ENCODE measurements around the gene RBM6. TPM values are rescaled to one million over a fixed set of nuclear protein-coding genes. Genes with fewer than 3 reads are reported as not detected.
"Not testable (repeated sequence)": the region's sequence is repeated elsewhere in the genome, so short reads cannot be mapped to it uniquely, and the experiment has no call there.

Gene RBM6
- polyA plus RNA-seq, 4 donors, result 98.8 to 148 (median 115) TPM

GRCh38 chr3:49976942-49977341 lies 37.0 kb downstream of the RBM6 start:
- no peak for DNase-seq (ENCODE audit: low read depth in 4 of 4, low spot score in 3 of 4)

GRCh38 chr3:49984394-49984793 lies 44.4 kb downstream of the RBM6 start:
- DNase-seq (ENCODE audit: low read depth in 4 of 4, low spot score in 3 of 4), result no peak

DNA sequence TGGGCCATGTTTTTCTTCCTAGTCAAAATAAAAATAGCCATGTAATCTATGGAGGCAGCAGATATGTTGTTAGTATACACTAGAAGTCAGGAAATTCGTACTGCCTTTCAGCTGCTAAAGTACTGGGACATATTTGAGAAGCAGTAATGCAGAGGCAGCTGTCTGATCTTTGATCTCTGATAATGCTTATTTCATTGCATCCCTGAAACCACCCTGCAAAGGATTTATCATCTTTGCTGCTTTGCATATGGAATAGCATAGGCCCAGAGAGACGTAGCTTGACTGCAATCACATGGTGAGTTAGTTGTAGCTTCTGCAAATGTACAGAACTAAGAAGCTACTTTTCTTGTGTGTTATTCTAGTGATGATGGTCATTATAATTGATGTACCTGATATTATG lies 52.4 kb downstream of the RBM6 start:
- DNase-seq (ENCODE audit: low read depth in 4 of 4, low spot score in 3 of 4), result no peak

DNA sequence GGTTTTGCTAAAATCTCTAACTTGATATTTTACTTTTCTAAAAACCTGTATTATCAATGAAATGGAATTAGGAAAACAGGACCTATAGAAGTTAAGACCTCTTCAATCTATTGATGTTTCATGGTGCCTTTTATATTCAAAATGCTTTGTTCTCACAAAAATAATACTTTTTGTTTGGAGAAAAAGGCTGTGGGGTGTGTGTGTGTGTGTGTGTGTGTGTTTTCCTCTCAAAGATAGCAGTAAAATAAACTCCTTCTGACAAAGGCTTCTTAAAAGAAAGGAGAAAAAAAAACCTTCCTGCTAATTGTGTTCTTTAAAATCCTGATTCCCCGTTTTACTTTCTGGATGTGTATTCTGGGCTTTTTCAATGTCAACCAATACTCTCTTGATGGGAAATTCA lies 54.5 kb downstream of the RBM6 start:
- DNase-seq (ENCODE audit: low read depth in 4 of 4, low spot score in 3 of 4), result no peak

- DNase-seq (ENCODE audit: low read depth in 4 of 4, low spot score in 3 of 4), result no peak
These were observed 56.1 kb downstream of the RBM6 start for GRCh38 chr3:49996016-49996415.

DNA sequence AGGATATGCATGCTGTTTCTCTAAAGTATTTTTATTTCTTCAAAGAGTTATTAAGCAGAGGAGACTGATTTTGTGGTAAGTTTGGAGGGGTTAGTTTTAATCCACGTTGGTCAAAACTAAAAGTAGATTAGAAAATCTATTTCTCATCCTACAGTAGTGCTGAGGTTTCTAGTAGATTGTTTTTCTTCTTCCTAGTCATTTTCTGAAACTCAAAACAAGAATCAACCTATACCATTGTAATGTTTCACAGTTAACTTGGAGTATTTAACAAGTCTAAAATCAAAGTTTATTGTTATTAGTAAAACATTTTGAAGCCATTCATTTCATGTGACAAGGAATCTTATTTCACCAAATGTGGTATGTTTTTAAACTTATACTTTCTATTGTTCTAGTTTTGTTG lies 57.9 kb downstream of the RBM6 start:
- no peak for DNase-seq (ENCODE audit: low read depth in 4 of 4, low spot score in 3 of 4)

DNA sequence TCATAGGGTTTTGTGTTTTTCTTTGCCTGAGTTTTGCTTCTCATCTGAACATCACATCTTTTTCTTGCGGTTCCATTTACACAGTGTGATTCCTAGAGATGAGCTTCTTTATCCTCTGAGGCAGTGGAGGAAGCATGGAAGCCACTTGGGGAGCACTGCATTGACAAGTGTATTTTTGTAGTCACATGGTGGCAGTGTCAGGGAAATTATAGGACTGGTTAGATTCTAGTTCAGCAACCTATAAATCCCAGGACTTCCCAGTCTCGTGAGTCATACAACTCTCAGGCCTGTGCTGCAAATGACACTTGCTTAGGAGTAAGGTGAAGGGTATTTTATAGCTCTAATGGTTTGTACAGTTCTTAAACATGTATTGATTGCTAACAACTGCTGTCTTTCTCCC lies 58.4 kb downstream of the RBM6 start:
- no peak for DNase-seq (ENCODE audit: low read depth in 4 of 4, low spot score in 3 of 4)

GRCh38 chr3:50001511-50001910 lies 61.6 kb downstream of the RBM6 start:
- DNase-seq (ENCODE audit: low read depth in 4 of 4, low spot score in 3 of 4), result no peak

DNA sequence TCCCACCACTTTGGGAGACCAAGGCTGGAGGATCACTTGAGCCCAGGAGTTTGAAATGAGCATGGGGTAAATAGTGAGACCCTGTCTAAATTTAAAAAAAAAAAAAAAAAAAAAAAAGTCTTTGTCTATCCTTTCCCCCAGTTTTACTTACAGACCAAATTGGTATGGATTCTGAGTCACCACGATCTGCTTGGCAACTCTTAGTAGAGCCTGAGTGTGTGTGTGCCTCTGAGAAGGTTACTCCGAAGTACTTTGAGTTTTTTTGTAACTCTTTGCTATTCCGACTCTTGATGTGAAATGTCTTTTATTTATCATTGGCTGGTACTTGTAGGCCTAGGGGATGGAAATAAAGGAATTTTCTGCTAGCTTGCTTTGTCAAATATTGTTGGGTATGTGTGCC lies 63.3 kb downstream of the RBM6 start:
- DNase-seq (ENCODE audit: low read depth in 4 of 4, low spot score in 3 of 4), result no peak

GRCh38 chr3:50003824-50004223 lies 63.9 kb downstream of the RBM6 start:
- no peak for DNase-seq (ENCODE audit: low read depth in 4 of 4, low spot score in 3 of 4)

DNA sequence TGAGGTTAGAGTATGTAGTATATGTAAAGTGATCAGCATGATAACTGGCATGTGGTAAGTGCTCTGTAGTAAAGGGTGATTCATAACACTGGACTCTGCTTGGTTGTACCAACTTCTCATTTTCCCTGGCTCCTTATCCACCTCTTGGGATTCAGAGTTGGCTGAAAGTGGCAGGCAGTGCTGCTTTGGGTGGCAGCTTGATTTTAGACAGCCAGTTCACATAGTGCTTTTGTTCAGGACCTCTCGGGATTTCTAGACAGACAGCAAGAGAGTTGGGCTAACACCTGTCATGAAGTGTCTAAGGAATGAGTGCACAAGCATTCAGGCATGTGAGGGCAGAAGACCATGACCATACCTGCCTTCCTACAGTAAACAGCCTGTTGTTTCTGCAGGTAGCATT lies 69.0 kb downstream of the RBM6 start:
- DNase-seq (ENCODE audit: low read depth in 4 of 4, low spot score in 3 of 4), result no peak

DNA sequence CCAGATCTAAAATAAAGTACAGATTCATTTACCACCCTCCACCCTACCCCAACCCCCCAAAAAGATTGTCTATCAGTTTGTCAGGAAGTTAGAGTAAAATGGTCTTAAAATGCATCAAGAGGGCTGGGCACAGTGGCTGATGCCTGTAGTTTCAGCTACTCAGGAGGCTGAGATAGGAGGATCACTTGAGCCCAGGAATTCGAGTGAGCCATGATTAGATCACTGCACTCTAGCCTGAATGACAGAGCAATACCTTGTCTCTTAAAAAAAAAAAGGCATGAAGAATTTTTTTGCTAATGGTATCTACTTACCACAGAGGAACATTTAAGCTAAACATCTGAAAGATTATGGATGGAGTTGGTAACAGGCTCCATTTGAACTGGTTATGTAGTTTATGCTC lies 71.0 kb downstream of the RBM6 start:
- DNase-seq (ENCODE audit: low read depth in 4 of 4, low spot score in 3 of 4), result no peak

- no peak for DNase-seq (ENCODE audit: low read depth in 4 of 4, low spot score in 3 of 4)
These were observed 76.0 kb downstream of the RBM6 start for GRCh38 chr3:50015918-50016317.

GRCh38 chr3:50028346-50028745 lies 88.4 kb downstream of the RBM6 start:
- no peak for DNase-seq (ENCODE audit: low read depth in 4 of 4, low spot score in 3 of 4)

GRCh38 chr3:50031201-50031600 lies 91.3 kb downstream of the RBM6 start:
- DNase-seq (ENCODE audit: low read depth in 4 of 4, low spot score in 3 of 4), result not testable (repeated sequence)

- no peak for DNase-seq (ENCODE audit: low read depth in 4 of 4, low spot score in 3 of 4)
These were observed 105.0 kb downstream of the RBM6 start for GRCh38 chr3:50044976-50045375.

DNA sequence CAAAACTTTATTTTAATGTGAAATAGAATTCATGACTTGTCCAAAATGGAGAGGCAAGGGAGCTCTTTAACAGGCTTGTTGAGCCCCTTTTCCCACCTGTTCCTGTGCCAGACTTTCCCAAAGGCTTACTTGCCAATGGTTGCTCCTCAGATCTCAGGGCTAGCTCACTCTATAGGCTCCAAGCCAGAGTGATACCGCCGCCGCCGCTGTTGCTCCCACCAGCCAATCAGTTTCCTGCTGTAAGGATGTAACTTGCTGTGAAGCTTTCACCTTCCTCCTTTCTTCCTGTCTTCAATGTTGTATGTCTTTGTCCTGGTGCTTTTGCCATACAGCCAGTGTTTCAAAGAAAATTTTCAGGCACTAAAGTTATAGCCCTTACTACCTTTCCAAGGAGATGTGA lies 107.5 kb downstream of the RBM6 start:
- no peak for DNase-seq (ENCODE audit: low read depth in 4 of 4, low spot score in 3 of 4)

DNA sequence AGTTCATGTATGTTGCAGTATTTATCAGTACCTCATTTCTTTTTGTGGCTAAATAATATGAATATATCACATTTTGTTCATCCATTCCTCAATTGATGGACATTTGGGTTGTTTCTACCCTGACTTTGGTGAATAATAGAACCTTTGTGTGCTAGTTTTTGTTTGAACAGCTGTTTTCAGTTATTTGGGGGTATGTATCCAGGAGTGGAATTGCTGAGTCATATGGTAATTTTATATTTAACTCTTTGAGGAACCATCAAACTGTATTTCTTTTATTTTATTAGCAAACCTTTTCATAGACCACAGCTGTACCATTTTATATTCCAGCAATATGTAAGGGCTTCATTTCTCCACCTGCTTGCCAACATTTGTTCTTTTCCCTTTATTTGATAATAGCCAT lies 110.4 kb downstream of the RBM6 start:
- DNase-seq (ENCODE audit: low read depth in 4 of 4, low spot score in 3 of 4), result no peak

DNA sequence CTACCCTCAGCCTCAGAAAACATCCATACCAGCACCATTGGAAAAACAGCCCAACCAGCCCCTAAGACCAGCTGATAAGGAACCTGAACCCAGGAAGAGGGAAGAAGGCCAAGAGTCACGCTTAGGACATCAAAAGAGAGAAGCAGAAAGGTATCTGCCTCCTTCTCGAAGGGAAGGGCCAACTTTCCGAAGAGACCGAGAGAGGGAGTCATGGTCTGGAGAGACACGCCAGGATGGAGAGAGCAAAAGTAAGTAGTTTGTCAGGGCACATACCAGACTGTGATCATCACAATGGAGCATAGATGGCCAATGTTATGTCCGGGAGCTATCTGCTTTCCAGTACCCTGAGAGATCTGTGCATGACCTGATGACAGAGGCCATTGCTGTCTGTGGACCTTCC lies 117.8 kb downstream of the RBM6 start:
- no peak for DNase-seq (ENCODE audit: low read depth in 4 of 4, low spot score in 3 of 4)

DNA sequence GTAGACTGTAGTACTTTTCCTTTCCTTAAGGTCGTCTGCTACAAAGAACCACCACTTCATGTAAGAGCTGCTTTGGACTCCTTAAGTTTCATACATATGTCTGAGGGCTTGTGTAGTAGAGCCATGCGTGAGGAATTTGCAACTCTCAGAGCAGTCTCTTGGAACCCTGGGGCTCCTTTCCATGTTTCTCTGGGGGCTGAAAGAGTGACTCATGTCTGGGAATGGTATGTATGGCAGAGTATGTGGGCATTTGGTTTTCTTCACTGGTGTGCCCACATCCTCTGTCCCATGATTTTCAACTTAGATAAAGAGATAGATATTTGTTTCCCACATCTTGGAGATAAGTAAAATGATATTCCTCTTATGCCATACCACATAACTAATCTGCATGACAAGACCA lies 128.2 kb downstream of the RBM6 start:
- DNase-seq (ENCODE audit: low read depth in 4 of 4, low spot score in 3 of 4), result no peak

GRCh38 chr3:50078091-50078490 lies 138.1 kb downstream of the RBM6 start:
- no peak for DNase-seq (ENCODE audit: low read depth in 4 of 4, low spot score in 3 of 4)

- DNase-seq (ENCODE audit: low read depth in 4 of 4, low spot score in 3 of 4), result no peak
These were observed 138.7 kb downstream of the RBM6 start for GRCh38 chr3:50078622-50079021.

DNA sequence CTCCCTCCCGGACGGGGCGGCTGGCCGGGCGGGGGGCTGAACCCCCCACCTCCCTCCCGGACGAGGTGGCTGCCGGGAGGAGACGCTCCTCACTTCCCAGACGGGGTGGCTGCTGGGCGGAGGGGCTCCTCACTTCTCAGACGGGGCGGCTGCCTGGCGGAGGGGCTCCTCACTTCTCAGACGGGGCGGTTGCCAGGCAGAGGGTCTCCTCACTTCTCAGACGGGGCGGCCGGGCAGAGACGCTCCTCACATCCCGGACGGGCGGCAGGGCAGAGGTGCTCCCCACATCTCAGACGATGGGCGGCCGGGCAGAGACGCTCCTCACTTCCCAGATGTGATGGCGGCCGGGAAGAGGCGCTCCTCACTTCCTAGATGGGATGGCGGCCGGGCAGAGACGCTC lies 145.0 kb downstream of the RBM6 start:
- DNase-seq (ENCODE audit: low read depth in 4 of 4, low spot score in 3 of 4), result not testable (repeated sequence)
